HCT116 (cell line): Measurements from ENCODE around the gene SLC2A4. TPM values are rescaled to one million over a fixed set of nuclear protein-coding genes. Genes with fewer than 3 reads are reported as not detected.

Experiments used
- ATAC-seq: fragments of 200-7000 bp; cut with Tn5 transposase; 2 replicates; pipeline ENCODE4 v1.9.1; 2020; ENCODE audit warnings: mild to moderate bottlenecking, moderate library complexity
- BruUV-seq: library from RNA; stranded (reverse); fragments of 400-500 nt; replicated peaks from 2 replicates; lab custom pipeline; 2021; lab: Mats Ljungman, UMichigan
- CTCF ChIA-PET: fragments of 300-600 bp; sonication (Branson Sonifier 250); formaldehyde crosslinking; loops from one replicate; lab custom pipeline; 2021; ENCODE audit warnings: antibody characterized with exemption; lab: Charles Lee
- POLR2A ChIA-PET: fragments of 300-600, 350-600 bp; sonication (Branson Sonifier 250); formaldehyde crosslinking; loops from one replicate; lab custom pipeline; 2021; ENCODE audit warnings: antibody characterized with exemption; lab: Charles Lee
- RAD21 ChIA-PET, 2 experiments: fragments of 300-600 bp; sonication (Branson Sonifier 250); formaldehyde crosslinking; loops; one replicate each; lab custom pipeline; 2023; ENCODE audit warnings: low total read pairs in 2 of 2; ENCODE audit not compliant: uncharacterized antibody in 2 of 2, unreplicated experiment in 2 of 2, low non-redundant PET in 1 of 2; lab: Charles Lee
- DNase-seq: peaks from one replicate; pipeline ENCODE4 v3.0.0-alpha.2; 2010; ENCODE audit warnings: low read depth, low spot score
- H2AFZ ChIP-seq: fragments of 200-600 bp; shearing (Covaris generic), sonication (generic); 2 replicates; pipeline ENCODE4 v1.6.1; 2017; ENCODE audit warnings: low read depth, mixed run types, mixed read lengths, antibody characterized with exemption, low read length; ENCODE audit not compliant: poor library complexity, severe bottlenecking
- H3K27ac ChIP-seq: 2 replicates; pipeline ENCODE4 v1.5.1; 2012; ENCODE audit warnings: low read depth, low read length
- H3K27me3 ChIP-seq: fragments of 200-600 bp; sonication (generic); 2 replicates; pipeline ENCODE4 v1.6.1; 2016; ENCODE audit warnings: mixed run types, low read length, mixed read lengths; ENCODE audit not compliant: insufficient read depth
- H3K36me3 ChIP-seq, 2 experiments: fragments of 200-500 bp in 1 of 2; fragments of 200-600 bp in 1 of 2; sonication (Bioruptor generic) in 1 of 2; sonication (generic) in 1 of 2; 2 replicates each; pipeline versions ENCODE4 v1.5.1 to v1.6.1; 2014 to 2016; ENCODE audit warnings: low read length in 2 of 2, inconsistent platforms in 1 of 2, mixed read lengths in 1 of 2, mixed run types in 1 of 2; ENCODE audit not compliant: insufficient read depth in 2 of 2, control insufficient read depth in 1 of 2
- H3K4me1 ChIP-seq, 2 experiments: fragments of 200-600 bp in 1 of 2; sonication (generic) in 1 of 2; 2 replicates each; pipeline versions ENCODE4 v1.5.1 to v1.6.1; 2012 to 2017; ENCODE audit warnings: low read length in 2 of 2, inconsistent platforms in 1 of 2, mild to moderate bottlenecking in 1 of 2, mixed read lengths in 1 of 2, mixed run types in 1 of 2, moderate library complexity in 1 of 2; ENCODE audit not compliant: insufficient read depth in 2 of 2, control insufficient read depth in 1 of 2
- H3K4me2 ChIP-seq: fragments of 200-600 bp; sonication (generic); 2 replicates; pipeline ENCODE4 v1.6.1; 2017; ENCODE audit warnings: mixed run types, low read length, mixed read lengths
- H3K4me3 ChIP-seq, 2 experiments: fragments of 200-600 bp in 1 of 2; sonication (generic) in 1 of 2; replicated peaks in 1 of 2; 2 replicates each; pipeline ENCODE4 v1.5.1; 2011 to 2016; ENCODE audit warnings: low read length in 2 of 2, control low read depth in 1 of 2, low read depth in 1 of 2, mild to moderate bottlenecking in 1 of 2, mixed read lengths in 1 of 2, mixed run types in 1 of 2
- H3K79me2 ChIP-seq: fragments of 200-600 bp; sonication (generic); 2 replicates; pipeline ENCODE4 v1.6.1; 2017; ENCODE audit warnings: mild to moderate bottlenecking, mixed run types, low read length, moderate library complexity, mixed read lengths; ENCODE audit not compliant: insufficient read depth
- H3K9ac ChIP-seq: fragments of 200-600 bp; sonication (generic); 2 replicates; pipeline ENCODE4 v1.6.1; 2016; ENCODE audit warnings: low read length, mixed read lengths
- H3K9me2 ChIP-seq: fragments of 200-600 bp; sonication (generic), shearing (Covaris generic); 2 replicates; pipeline ENCODE4 v1.6.1; 2017; ENCODE audit warnings: mixed run types, mild to moderate bottlenecking, moderate library complexity; ENCODE audit not compliant: insufficient read depth
- H3K9me3 ChIP-seq, 2 experiments: fragments of 200-500 bp in 1 of 2; fragments of 200-600 bp in 1 of 2; sonication (Bioruptor generic) in 1 of 2; sonication (generic) in 1 of 2; 2 replicates each; pipeline ENCODE4 v1.6.1; 2014 to 2017; ENCODE audit warnings: low read length in 2 of 2, mixed read lengths in 2 of 2, inconsistent platforms in 1 of 2, low read depth in 1 of 2, mild to moderate bottlenecking in 1 of 2, mixed run types in 1 of 2, moderate library complexity in 1 of 2; ENCODE audit not compliant: control insufficient read depth in 1 of 2, insufficient read depth in 1 of 2
- H4K20me1 ChIP-seq: fragments of 200-600 bp; sonication (generic), shearing (Covaris generic); 2 replicates; pipeline ENCODE4 v1.6.1; 2017; ENCODE audit warnings: mixed run types, mild to moderate bottlenecking, moderate library complexity; ENCODE audit not compliant: insufficient read depth
- CBX3 ChIP-seq: IDR thresholded peaks from 2 replicates; pipeline ENCODE4 v1.6.1; 2012; ENCODE audit warnings: low read depth
- EGR1 ChIP-seq: IDR thresholded peaks from 2 replicates; pipeline ENCODE4 v1.6.1; 2012; ENCODE audit warnings: low read depth
- EZH2 ChIP-seq: fragments of 200-600 bp; sonication (generic); IDR thresholded peaks from 2 replicates; pipeline ENCODE4 v1.6.1; 2017; ENCODE audit warnings: antibody characterized with exemption, mixed run types
- FOSL1 ChIP-seq: IDR thresholded peaks from 2 replicates; pipeline ENCODE4 v1.6.1; 2012; ENCODE audit warnings: low read depth
- JUND ChIP-seq: IDR thresholded peaks from 2 replicates; pipeline ENCODE4 v1.6.1; 2012
- POLR2AphosphoS5 ChIP-seq: IDR thresholded peaks from 2 replicates; pipeline ENCODE4 v1.6.1; 2011; ENCODE audit warnings: mild to moderate bottlenecking, low read depth, low read length, moderate library complexity
- SP1 ChIP-seq: IDR thresholded peaks from 2 replicates; pipeline ENCODE4 v1.6.1; 2012; ENCODE audit warnings: low read depth
- SRF ChIP-seq: IDR thresholded peaks from 2 replicates; pipeline ENCODE4 v1.6.1; 2012; ENCODE audit warnings: low read depth
- TCF7L2 ChIP-seq: IDR thresholded peaks from 2 replicates; pipeline ENCODE4 v1.7.0; 2011; ENCODE audit warnings: borderline replicate concordance, inconsistent platforms; ENCODE audit not compliant: insufficient read depth, insufficient read length; ENCODE audit errors: extremely low read depth
- YY1 ChIP-seq: IDR thresholded peaks from 2 replicates; pipeline ENCODE4 v1.6.1; 2011; ENCODE audit warnings: low read length, low read depth, moderate library complexity, mild to moderate bottlenecking; ENCODE audit not compliant: insufficient replicate concordance; ENCODE audit errors: extremely low read depth
- ZFX ChIP-seq: fragments of 450-650 bp; IDR thresholded peaks from 2 replicates; pipeline ENCODE4 v1.6.1; 2017
- ZNF274 ChIP-seq: fragments of 200-500 bp; sonication (Bioruptor generic); IDR thresholded peaks from 2 replicates; pipeline ENCODE4 v1.6.1; 2014; ENCODE audit warnings: mild to moderate bottlenecking, low read depth, low read length, inconsistent platforms
- intact Hi-C: fragments of 100-400 bp; cut with micrococcal nuclease; formaldehyde crosslinking; loops from 2 replicates; pipeline ENCODE4 v1.10.0; 2022
- total RNA-seq: library from RNA; stranded (reverse); gene quantifications from one replicate; pipeline ENCODE4 v1.2.1, GENCODE V29; 2021; ENCODE audit not compliant: unreplicated experiment
- TF ChIP-seq, protein P1 (sequence below), 3 experiments: fragments of 200-600 bp in 1 of 3; sonication (generic) in 1 of 3; IDR thresholded peaks in 2 of 3; conservative IDR thresholded peaks in 1 of 3; 2 replicates each; pipeline ENCODE4 v1.5.1; 2012 to 2017; ENCODE audit warnings: low read depth in 2 of 3, low read length in 2 of 3, antibody characterized with exemption in 1 of 3, borderline replicate concordance in 1 of 3, control low read depth in 1 of 3, mild to moderate bottlenecking in 1 of 3, mixed read lengths in 1 of 3, mixed run types in 1 of 3, moderate library complexity in 1 of 3; ENCODE audit not compliant: insufficient read depth in 1 of 3

Gene SLC2A4
- total RNA-seq, 1 experiment from 2014 or later = 2.5 TPM

DNA sequence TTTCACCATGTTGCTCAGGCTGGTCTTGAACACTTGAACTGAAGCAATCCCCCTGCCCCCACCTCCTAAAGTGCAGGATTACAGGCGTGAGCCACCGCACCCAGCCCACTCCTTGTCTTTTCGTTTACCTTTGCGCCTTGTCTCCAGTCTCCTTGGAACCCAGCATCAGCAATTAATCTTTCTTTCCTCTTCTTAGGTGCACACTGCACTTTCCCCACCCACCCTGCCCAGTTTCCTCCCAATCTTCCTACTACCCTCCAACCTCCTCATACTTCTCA lies 17.8 kb upstream of the SLC2A4 start:
- Histone ChIP-seq H3K9me3 (no peaks in the 10 kb centered on the region), H3K4me3 (peak overlapping the region; percentile 98 to 99), H3K9ac (peak overlapping the region; percentile 99), H3K27me3 (no peaks in the 10 kb centered on the region), H3K4me1 (peaks cover 40 to 69% of the 10 kb centered on the region in 2 experiments), H3K27ac (peak overlapping the region; percentile 94)
- no peak for ATAC-seq
- ChIA-PET RAD21 (interaction anchor here in 1 of 2 experiments (0.9 kb wide), 1 partner anchor 33 kb away, joined by 3 read pairs; no protein-coding TSS in a partner anchor), POLR2A (interaction anchor here (0.7 to 1.6 kb wide), 4 partner anchors 10 to 227 kb away, joined by 3 to 6 read pairs (median 3); partner anchors contain the start of gene SLC2A4)
- BruUV-seq = no TSS peak
- TF ChIP-seq POLR2AphosphoS5 (no peak), SP1 (no peak), EGR1 (no peak), YY1 (no peak), EZH2 (no peak), TCF7L2 (no peak), FOSL1 (no peak), ZFX (no peak), ZNF274 (no peak), CBX3 (no peak), JUND (no peak), SRF (no peak)
- TF ChIP-seq, protein P1, sequence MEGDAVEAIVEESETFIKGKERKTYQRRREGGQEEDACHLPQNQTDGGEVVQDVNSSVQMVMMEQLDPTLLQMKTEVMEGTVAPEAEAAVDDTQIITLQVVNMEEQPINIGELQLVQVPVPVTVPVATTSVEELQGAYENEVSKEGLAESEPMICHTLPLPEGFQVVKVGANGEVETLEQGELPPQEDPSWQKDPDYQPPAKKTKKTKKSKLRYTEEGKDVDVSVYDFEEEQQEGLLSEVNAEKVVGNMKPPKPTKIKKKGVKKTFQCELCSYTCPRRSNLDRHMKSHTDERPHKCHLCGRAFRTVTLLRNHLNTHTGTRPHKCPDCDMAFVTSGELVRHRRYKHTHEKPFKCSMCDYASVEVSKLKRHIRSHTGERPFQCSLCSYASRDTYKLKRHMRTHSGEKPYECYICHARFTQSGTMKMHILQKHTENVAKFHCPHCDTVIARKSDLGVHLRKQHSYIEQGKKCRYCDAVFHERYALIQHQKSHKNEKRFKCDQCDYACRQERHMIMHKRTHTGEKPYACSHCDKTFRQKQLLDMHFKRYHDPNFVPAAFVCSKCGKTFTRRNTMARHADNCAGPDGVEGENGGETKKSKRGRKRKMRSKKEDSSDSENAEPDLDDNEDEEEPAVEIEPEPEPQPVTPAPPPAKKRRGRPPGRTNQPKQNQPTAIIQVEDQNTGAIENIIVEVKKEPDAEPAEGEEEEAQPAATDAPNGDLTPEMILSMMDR (IDR thresholded peaks at IDR 0.05 in 2 of 3, conservative IDR thresholded peaks at IDR 0.05 in 1 of 3; ENCODE audit: borderline replicate concordance in 1 of 3, insufficient read depth in 1 of 3, low read depth in 2 of 3, low read length in 2 of 3) = no peak
- TF ChIP-seq, all 23 proteins: peak for 0
- Histone ChIP-seq H3K4me2 (peak overlapping the region; percentile 90), H4K20me1 (peaks cover 5% of the 10 kb centered on the region; the same call in 1 of the 2 replicates), H3K36me3 (peaks cover 5 to 17% of the 10 kb centered on the region in 2 experiments), H2AFZ (no peak overlapping the region), H3K79me2 (peaks cover 36% of the 10 kb centered on the region), H3K9me2 (no peaks in the 10 kb centered on the region)
- CTCF ChIA-PET = interaction anchor here (1.6 to 1.8 kb wide), 2 partner anchors 33 to 43 kb away, joined by 3 to 6 read pairs; no protein-coding TSS in a partner anchor
- DNase-seq = no peak
- intact Hi-C loops = loop anchor here (2.0 to 10.0 kb wide), 3 partner anchors 17 to 171 kb away; partner anchors contain the start of genes FGF11, SLC2A4 and TMEM102
